Muscle layer of colon (tissue), 2 donors: Measurements from ENCODE around the gene S100A8.

ENCODE experiments used
- H3K27ac ChIP-seq: one replicate; pipeline ENCODE4 v1.7.0; 2013; ENCODE audit warnings: low read depth, mild to moderate bottlenecking, low read length, moderate library complexity
- H3K27me3 ChIP-seq, 2 donors: one replicate each; pipeline ENCODE4 v1.7.0; 2013; ENCODE audit warnings: low read length in 2 of 2, mild to moderate bottlenecking in 2 of 2; ENCODE audit not compliant: insufficient read depth in 2 of 2, control insufficient read depth in 1 of 2
- H3K36me3 ChIP-seq: one replicate; pipeline ENCODE4 v1.7.0; 2013; ENCODE audit warnings: mild to moderate bottlenecking, low read length; ENCODE audit not compliant: insufficient read depth
- H3K4me1 ChIP-seq: one replicate; pipeline ENCODE4 v1.7.0; 2013; ENCODE audit warnings: mild to moderate bottlenecking, low read length; ENCODE audit not compliant: insufficient read depth
- H3K4me3 ChIP-seq, 2 donors: one replicate each; pipeline ENCODE4 v1.7.0; 2013; ENCODE audit warnings: low read length in 2 of 2, low read depth in 1 of 2, mild to moderate bottlenecking in 1 of 2, moderate library complexity in 1 of 2
- H3K9ac ChIP-seq: one replicate; pipeline ENCODE4 v1.7.0; 2013; ENCODE audit warnings: low read length
- H3K9me3 ChIP-seq: one replicate; pipeline ENCODE4 v1.7.0; 2013; ENCODE audit warnings: mild to moderate bottlenecking, low read length
- donor health status: abdominal sarcoma.
- donor health status: Adenocarcinoma of cecum.

S100A8 gene

DNA sequence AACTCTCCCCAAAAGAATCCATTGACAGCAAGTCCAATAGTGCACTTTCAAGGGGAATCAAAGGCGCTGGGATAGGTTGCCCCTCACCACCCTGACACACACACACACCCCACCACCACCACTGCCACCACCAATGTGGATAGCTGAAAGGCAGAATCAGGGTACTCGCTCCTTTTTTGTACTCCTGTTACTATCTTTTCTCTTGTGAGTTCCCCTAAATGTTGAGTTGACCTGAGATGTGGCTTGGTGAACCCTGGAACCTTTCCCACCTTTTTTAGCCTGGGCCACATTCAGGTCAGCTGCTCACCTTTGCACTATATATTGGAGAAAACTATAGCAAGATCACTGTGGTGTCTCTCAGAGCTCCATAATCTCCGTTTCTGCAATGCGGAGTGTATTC, 3.9 kb downstream of the S100A8 start:
- no peaks in the 10 kb centered on the region for H3K9me3 ChIP-seq
- H3K4me3 ChIP-seq = no peak overlapping the region
- no peaks in the 10 kb centered on the region for H3K36me3 ChIP-seq
- no peak overlapping the region for H3K27ac ChIP-seq
- H3K9ac ChIP-seq = no peak overlapping the region
- no peaks in the 10 kb centered on the region for H3K27me3 ChIP-seq
- H3K4me1 ChIP-seq = no peaks in the 10 kb centered on the region

DNA sequence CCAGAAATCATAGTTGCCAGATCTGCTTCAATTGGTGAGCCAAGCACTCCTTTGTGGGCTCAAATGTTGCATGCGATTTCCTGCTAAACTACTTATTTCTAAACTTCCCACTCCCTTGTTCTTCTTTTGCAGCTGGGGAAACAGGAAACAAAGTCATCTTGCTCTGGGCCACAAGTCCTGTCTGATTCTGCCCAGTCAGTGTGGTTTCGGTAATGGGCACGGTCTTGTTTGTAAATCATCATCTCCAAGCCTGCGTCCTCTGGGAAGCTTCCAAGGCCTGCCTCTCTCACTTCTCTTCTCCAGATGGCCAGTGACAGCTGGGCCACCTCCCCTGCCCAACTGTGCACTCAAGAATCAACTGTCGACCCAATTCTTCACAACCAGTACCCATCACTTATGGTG, 4.4 kb downstream of the S100A8 start:
- Histone ChIP-seq H3K4me1 (no peaks in the 10 kb centered on the region), H3K9ac (no peak overlapping the region), H3K27ac (no peak overlapping the region), H3K36me3 (no peaks in the 10 kb centered on the region), H3K27me3 (no peaks in the 10 kb centered on the region), H3K9me3 (no peaks in the 10 kb centered on the region), H3K4me3 (no peak overlapping the region)

DNA sequence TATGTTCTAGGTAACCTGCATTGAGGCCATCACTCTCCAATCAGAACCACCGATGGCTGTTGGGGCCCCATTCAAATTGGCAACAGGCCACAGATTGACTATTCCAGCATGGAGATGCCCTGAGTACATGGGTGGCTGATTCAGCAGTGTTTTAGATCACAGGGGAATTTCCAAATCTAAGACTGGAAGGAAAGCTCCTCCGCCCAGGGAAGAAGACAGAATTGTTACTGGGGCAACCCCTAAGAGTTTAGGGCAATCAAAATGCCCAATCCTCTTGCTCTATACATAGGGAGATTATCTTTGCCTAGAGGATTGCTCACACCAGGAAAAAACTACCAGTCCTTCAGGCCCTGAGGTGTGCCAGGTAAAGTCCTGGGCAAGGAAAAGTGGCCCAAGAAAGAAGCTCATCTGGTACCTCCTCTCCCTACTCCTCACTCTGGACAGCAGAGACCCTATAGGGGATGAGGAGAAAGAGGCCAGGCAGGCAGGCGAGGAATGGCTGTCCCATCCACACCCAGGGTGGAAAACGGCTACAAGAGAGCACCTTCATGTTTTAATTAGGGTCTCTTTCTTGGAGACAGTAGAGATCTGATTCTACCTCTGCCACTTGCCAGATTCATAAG, 5.8 kb downstream of the S100A8 start:
- Histone ChIP-seq H3K4me1 (no peaks in the 10 kb centered on the region), H3K27me3 (no peaks in the 10 kb centered on the region), H3K4me3 (no peak overlapping the region), H3K27ac (no peak overlapping the region), H3K9me3 (no peaks in the 10 kb centered on the region), H3K9ac (no peak overlapping the region), H3K36me3 (no peaks in the 10 kb centered on the region)

DNA sequence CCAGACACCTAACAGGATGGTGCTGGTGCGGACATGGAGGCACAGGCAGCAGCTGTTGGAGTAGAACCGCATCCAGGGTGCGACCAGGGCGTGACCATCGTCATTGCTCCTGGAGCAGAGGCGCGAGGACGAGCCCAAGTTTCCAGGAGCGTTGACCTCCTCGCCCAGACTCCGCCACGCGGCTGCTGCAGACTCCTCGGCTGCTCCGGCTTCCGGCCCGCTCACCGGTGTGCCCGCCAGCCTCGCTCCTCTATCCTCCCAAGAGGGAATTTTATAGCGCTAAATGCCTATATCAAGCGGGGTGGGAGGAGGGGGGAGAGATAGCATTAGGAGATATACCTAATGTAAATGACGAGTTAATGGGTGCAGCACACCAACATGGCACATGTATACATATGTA, 10.2 kb downstream of the S100A8 start:
- Histone ChIP-seq H3K27ac (no peak overlapping the region), H3K4me3 (no peak overlapping the region), H3K36me3 (no peaks in the 10 kb centered on the region), H3K27me3 (no peaks in the 10 kb centered on the region), H3K9ac (no peak overlapping the region), H3K9me3 (no peaks in the 10 kb centered on the region), H3K4me1 (no peaks in the 10 kb centered on the region)

DNA sequence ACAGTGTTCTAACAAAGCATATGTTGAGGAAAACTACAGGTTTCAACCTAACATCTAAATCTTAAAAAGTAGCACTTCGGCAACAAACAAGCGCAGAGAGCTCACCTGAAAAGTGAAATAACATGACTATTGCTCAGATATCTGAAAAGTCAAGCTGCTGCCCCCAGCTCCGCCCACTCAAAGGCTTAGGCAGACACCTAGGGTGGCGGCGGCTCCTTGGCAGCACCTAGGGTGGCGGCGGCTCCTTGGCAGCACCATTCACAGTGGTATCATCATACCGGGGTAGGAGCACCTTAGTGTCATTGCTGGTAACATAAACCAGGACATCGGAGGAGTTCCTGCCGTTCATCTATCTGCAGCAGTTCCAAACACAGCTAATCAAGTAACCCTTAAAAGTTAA, 11.3 kb downstream of the S100A8 start:
- H3K27ac ChIP-seq = no peak overlapping the region
- no peaks in the 10 kb centered on the region for H3K4me1 ChIP-seq
- H3K9me3 ChIP-seq = no peaks in the 10 kb centered on the region
- H3K36me3 ChIP-seq = no peaks in the 10 kb centered on the region
- H3K9ac ChIP-seq = no peak overlapping the region
- H3K4me3 ChIP-seq = no peak overlapping the region
- no peaks in the 10 kb centered on the region for H3K27me3 ChIP-seq

DNA sequence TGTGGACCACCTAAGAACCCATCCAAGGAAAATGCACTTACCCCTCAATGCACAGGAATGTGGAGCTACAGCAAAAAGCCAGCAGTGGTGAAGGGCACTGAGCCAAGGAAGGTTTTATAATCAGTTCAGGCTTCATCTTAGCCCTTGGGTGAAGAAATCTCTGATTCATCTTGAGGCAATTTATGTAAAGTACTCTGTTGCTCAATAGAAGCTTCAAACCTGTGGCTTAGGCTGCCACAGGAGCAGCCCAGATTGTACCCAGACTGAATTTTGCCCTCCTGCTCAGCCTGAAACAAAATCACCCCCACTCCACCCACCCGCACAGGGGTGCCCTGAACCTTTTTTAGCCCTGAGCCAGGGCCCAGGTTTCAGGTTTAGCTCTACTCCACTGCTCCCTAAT, 15.4 kb downstream of the S100A8 start, which contains the start of gene S100A12:
Gene S100A12 (minus strand): TSS at position 111 of the 400 bp plus-strand sequence. CDS start 1,029 bp downstream, outside the sequence.
- no peak within 1 kb of the TSS for H3K9ac ChIP-seq
- H3K27ac ChIP-seq = no peak within 1 kb of the TSS
- no peaks in the 10 kb centered on the region for H3K36me3 ChIP-seq
- H3K4me3 ChIP-seq = no peak within 1 kb of the TSS
- H3K27me3 ChIP-seq = no peaks in the 10 kb centered on the region
- no peaks in the 10 kb centered on the region for H3K4me1 ChIP-seq
- no peaks in the 10 kb centered on the region for H3K9me3 ChIP-seq

DNA sequence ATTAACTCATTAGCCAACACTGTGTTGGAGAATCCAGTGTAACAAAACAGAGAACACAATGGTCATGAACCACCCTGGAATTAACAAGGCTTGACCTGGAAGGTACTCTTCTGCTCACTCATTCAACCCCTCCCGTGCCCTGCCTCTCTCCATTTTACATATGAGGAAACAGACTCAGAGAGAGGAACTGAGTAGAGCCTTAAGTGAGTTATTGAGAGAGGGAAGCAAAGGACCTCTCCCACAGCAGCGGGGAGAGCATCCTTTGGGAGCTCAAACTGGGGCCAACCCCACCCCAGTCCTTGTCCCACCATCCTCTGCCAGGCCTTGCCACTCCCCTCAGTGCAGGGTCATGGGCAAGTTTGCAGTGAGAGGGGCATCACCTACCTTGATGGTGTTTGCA, 16.8 kb downstream of the S100A8 start:
- Histone ChIP-seq H3K36me3 (no peaks in the 10 kb centered on the region), H3K4me3 (no peak overlapping the region), H3K9me3 (no peaks in the 10 kb centered on the region), H3K9ac (no peak overlapping the region), H3K27ac (no peak overlapping the region), H3K27me3 (no peaks in the 10 kb centered on the region), H3K4me1 (no peaks in the 10 kb centered on the region)

DNA sequence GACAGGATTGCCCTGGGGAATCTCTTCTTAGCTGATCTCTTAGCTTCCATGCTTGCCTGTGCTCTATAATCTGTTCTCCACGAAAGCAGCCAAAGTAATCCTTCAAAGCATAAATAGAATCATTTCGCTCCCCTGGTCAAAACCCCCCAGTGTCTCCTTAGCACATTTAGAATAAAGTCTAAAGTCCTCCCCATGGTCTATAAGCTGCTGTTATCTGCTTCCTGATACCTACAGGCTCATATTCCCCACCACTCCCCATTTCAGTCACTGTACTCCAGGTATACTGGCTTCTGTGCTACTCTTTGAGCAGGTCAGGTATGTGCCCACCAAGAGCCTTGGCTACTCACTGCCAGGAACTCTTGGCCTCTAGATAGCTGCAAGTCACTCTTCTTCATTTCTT, 18.3 kb downstream of the S100A8 start:
- H3K36me3 ChIP-seq = no peaks in the 10 kb centered on the region
- no peaks in the 10 kb centered on the region for H3K27me3 ChIP-seq
- no peaks in the 10 kb centered on the region for H3K4me1 ChIP-seq
- no peak overlapping the region for H3K4me3 ChIP-seq
- H3K9me3 ChIP-seq = no peaks in the 10 kb centered on the region
- no peak overlapping the region for H3K9ac ChIP-seq
- no peak overlapping the region for H3K27ac ChIP-seq

DNA sequence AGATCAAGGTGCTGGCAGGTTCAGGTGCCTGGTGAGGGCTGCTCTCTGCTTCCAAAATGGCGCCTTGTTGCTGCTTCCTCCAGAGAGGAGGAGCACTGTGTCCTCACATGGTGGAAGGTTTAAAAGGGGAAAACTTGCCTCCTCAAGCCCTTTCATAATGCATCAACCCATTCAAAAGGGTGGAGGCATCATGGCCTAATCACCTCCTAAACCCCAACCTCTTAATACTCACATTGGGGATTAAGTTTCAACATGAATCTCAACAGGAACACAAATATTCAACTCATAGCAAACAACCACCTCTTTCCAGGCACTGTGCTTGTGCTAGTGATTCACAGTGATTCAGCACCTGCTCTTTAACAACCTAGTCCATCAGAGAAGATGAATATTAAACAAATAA, 19.6 kb downstream of the S100A8 start:
- Histone ChIP-seq H3K4me3 (no peak overlapping the region), H3K9me3 (no peaks in the 10 kb centered on the region), H3K27ac (no peak overlapping the region), H3K36me3 (no peaks in the 10 kb centered on the region), H3K9ac (no peak overlapping the region), H3K4me1 (no peaks in the 10 kb centered on the region), H3K27me3 (no peaks in the 10 kb centered on the region)

DNA sequence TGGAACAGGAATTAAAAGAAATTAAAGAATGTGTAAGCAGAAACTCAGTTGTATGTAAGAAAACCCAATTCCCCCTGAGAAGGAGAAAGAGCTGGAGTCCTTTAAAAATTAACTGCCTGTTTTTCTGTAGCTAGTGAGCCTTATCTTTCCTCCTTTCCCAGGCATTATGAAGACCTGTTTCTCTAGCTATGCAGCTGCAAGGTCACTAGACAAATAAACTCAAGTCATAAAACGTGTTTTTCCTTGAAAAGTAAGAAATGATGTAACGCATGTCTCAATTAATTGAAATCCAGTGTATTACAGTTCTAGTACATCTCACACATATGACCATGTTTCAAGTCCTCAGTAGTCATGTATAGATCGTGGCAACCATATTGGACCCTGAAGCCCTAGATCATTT, 20.7 kb downstream of the S100A8 start:
- no peaks in the 10 kb centered on the region for H3K27me3 ChIP-seq
- H3K27ac ChIP-seq = no peak overlapping the region
- H3K4me1 ChIP-seq = no peaks in the 10 kb centered on the region
- H3K9me3 ChIP-seq = no peaks in the 10 kb centered on the region
- H3K4me3 ChIP-seq = no peak overlapping the region
- H3K9ac ChIP-seq = no peak overlapping the region
- H3K36me3 ChIP-seq = no peaks in the 10 kb centered on the region

DNA sequence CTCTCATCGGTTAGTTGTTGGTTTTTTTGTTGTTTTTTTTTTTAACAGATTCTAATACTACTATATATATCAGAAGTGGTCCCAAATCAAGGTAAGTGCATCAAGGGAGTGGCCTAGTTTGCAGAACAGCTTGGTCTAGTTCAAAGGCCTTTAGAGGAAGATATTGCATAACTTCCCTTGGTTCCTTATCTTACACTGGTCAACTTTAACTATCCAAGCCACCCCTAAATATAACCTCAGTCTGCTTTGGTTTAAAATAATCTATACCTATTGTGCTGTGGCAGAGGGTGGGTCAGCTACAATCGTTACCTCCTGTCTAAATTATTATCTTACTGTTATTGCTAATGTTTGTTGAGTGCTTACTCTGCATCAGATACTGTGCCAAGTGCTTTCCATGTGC, 22.4 kb downstream of the S100A8 start:
- Histone ChIP-seq H3K27ac (no peak overlapping the region), H3K27me3 (no peaks in the 10 kb centered on the region), H3K9me3 (no peaks in the 10 kb centered on the region), H3K4me3 (no peak overlapping the region), H3K4me1 (no peaks in the 10 kb centered on the region), H3K36me3 (no peaks in the 10 kb centered on the region), H3K9ac (no peak overlapping the region)

DNA sequence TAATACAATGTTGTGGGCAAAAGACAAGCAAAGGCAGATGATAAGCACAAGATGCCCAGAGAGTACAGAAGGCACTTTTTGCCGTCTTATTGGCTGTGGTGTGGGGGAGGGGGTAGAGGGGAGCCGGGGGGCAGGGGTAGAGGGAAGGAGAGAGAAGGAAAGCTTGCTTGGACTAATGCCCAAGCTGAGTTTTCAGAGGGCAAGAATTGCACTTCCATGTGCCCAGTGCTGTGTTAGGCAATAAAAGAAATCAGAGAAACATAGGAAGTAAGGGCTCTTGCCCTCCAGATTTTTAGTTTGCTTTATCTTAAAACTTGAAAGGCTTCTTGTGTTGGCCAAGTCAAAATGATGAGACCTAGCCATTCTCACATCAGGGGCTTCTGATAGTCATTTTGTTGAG, 23.8 kb downstream of the S100A8 start:
- Histone ChIP-seq H3K27me3 (no peaks in the 10 kb centered on the region), H3K9me3 (no peaks in the 10 kb centered on the region), H3K4me3 (no peak overlapping the region), H3K27ac (no peak overlapping the region), H3K9ac (no peak overlapping the region), H3K4me1 (no peaks in the 10 kb centered on the region), H3K36me3 (no peaks in the 10 kb centered on the region)
